IMR-90 (cell line): ENCODE measurements around the gene ZSCAN23. TPM values are rescaled to one million over a fixed set of nuclear protein-coding genes. Genes with fewer than 3 reads are reported as not detected.
A peak's percentile ranks its signal among the peaks of the same experiment; 100 is the strongest.

ENCODE experiments used
- ATAC-seq: fragments of 200-7000 bp; cut with Tn5 transposase; 2 replicates; pipeline ENCODE4 v1.9.1; 2020; ENCODE audit warnings: low read depth, mild to moderate bottlenecking, moderate library complexity
- BruUV-seq: library from RNA; stranded (reverse); fragments of 400-500 nt; replicated peaks from 2 replicates; lab custom pipeline; 2021; lab: Mats Ljungman, UMichigan
- CTCF ChIA-PET: fragments of 300-600 bp; formaldehyde crosslinking; extraction: SDS; loops from one replicate; lab custom pipeline; 2021; ENCODE audit warnings: antibody characterized with exemption; lab: Yijun Ruan, JAX
- POLR2A ChIA-PET: fragments of 300-600 bp; sonication (Branson Sonifier 250); formaldehyde crosslinking; loops from one replicate; lab custom pipeline; 2022; ENCODE audit warnings: antibody characterized with exemption; ENCODE audit not compliant: unreplicated experiment; lab: Charles Lee
- DNase-seq: peaks from one replicate; pipeline ENCODE4 v3.0.0; 2013
- H2AFZ ChIP-seq: replicated peaks from 2 replicates; pipeline ENCODE3; 2013; ENCODE audit warnings: low read length, mild to moderate bottlenecking; ENCODE audit not compliant: poor library complexity
- H2AK5ac ChIP-seq: 2 replicates; pipeline ENCODE4 v1.6.1; 2013; ENCODE audit warnings: low read depth, low read length, inconsistent platforms
- H2AK9ac ChIP-seq: replicated peaks from 2 replicates; pipeline ENCODE3; 2013; ENCODE audit warnings: mild to moderate bottlenecking, low read depth, low read length, moderate library complexity; ENCODE audit not compliant: poor library complexity
- H2BK120ac ChIP-seq: 2 replicates; pipeline ENCODE4 v1.6.1; 2013; ENCODE audit warnings: low read depth, low read length, inconsistent platforms
- H2BK15ac ChIP-seq: 3 replicates; pipeline ENCODE4 v1.6.1; 2013; ENCODE audit warnings: low read depth, low read length, inconsistent platforms
- H2BK20ac ChIP-seq: 2 replicates; pipeline ENCODE4 v1.6.1; 2013; ENCODE audit warnings: low read depth, mild to moderate bottlenecking, inconsistent platforms, low read length, moderate library complexity
- H2BK5ac ChIP-seq: 2 replicates; pipeline ENCODE4 v1.6.1; 2013; ENCODE audit warnings: mild to moderate bottlenecking, low read depth, low read length, inconsistent platforms; ENCODE audit not compliant: poor library complexity, severe bottlenecking
- H3K14ac ChIP-seq: replicated peaks from 2 replicates; pipeline ENCODE4 v1.6.1; 2013; ENCODE audit warnings: low read depth, low read length, inconsistent platforms
- H3K18ac ChIP-seq: 2 replicates; pipeline ENCODE4 v1.6.1; 2013; ENCODE audit warnings: low read depth, low read length, control low read depth
- H3K23ac ChIP-seq: 2 replicates; pipeline ENCODE4 v1.6.1; 2013; ENCODE audit warnings: low read depth, low read length, inconsistent platforms
- H3K27ac ChIP-seq: 2 replicates; pipeline ENCODE4 v1.5.1; 2013; ENCODE audit warnings: mild to moderate bottlenecking, control low read depth, low read length; ENCODE audit not compliant: insufficient read depth
- H3K27me3 ChIP-seq: 2 replicates; pipeline ENCODE4 v1.6.1; 2013; ENCODE audit warnings: low read length; ENCODE audit not compliant: control insufficient read depth, insufficient read depth
- H3K36me3 ChIP-seq: 2 replicates; pipeline ENCODE4 v1.6.1; 2013; ENCODE audit warnings: low read length, mixed read lengths; ENCODE audit not compliant: control insufficient read depth, insufficient read depth
- H3K4ac ChIP-seq: 2 replicates; pipeline ENCODE4 v1.6.1; 2013; ENCODE audit warnings: low read depth, low read length, inconsistent platforms
- H3K4me1 ChIP-seq: 2 replicates; pipeline ENCODE4 v1.6.1; 2013; ENCODE audit warnings: low read length, mixed read lengths; ENCODE audit not compliant: control insufficient read depth, insufficient read depth
- H3K4me2 ChIP-seq: 2 replicates; pipeline ENCODE4 v1.6.1; 2013; ENCODE audit warnings: low read depth, mild to moderate bottlenecking, control low read depth, low read length, moderate library complexity
- H3K4me3 ChIP-seq: 2 replicates; pipeline ENCODE4 v1.5.1; 2013; ENCODE audit warnings: low read depth, mild to moderate bottlenecking, control low read depth, low read length, moderate library complexity; ENCODE audit not compliant: insufficient read depth
- H3K56ac ChIP-seq: 2 replicates; pipeline ENCODE4 v1.6.1; 2013; ENCODE audit warnings: low read length, inconsistent platforms; ENCODE audit not compliant: insufficient read depth; ENCODE audit errors: extremely low read depth
- H3K79me1 ChIP-seq, 2 experiments: 2 replicates each; pipeline ENCODE4 v1.6.1; 2013; ENCODE audit warnings: low read length in 2 of 2, inconsistent platforms in 1 of 2, low read depth in 1 of 2
- H3K9ac ChIP-seq: 2 replicates; pipeline ENCODE4 v1.6.1; 2013; ENCODE audit warnings: low read depth, low read length, control low read depth
- H3K9me1 ChIP-seq: 2 replicates; pipeline ENCODE4 v1.6.1; 2013; ENCODE audit warnings: low read length, inconsistent platforms; ENCODE audit not compliant: insufficient read depth
- H3K9me3 ChIP-seq: 2 replicates; pipeline ENCODE4 v1.6.1; 2013; ENCODE audit warnings: low read length; ENCODE audit not compliant: control insufficient read depth, insufficient read depth
- H4K20me1 ChIP-seq: 2 replicates; pipeline ENCODE4 v1.6.1; 2013; ENCODE audit warnings: low read length, inconsistent platforms; ENCODE audit not compliant: insufficient read depth
- H4K5ac ChIP-seq: 2 replicates; pipeline ENCODE4 v1.6.1; 2013; ENCODE audit warnings: mild to moderate bottlenecking, low read depth, low read length, control low read depth
- H4K8ac ChIP-seq, 2 experiments: 2 replicates each; pipeline ENCODE4 v1.6.1; 2013; ENCODE audit warnings: low read depth in 2 of 2, low read length in 2 of 2, control low read depth in 1 of 2, inconsistent platforms in 1 of 2
- H4K91ac ChIP-seq: 2 replicates; pipeline ENCODE4 v1.6.1; 2013; ENCODE audit warnings: low read depth, low read length, inconsistent platforms; ENCODE audit not compliant: insufficient read depth
- BHLHE40 ChIP-seq: fragments of 150-350 bp; IDR thresholded peaks from 2 replicates; pipeline ENCODE4 v1.6.1; 2016; ENCODE audit warnings: mild to moderate bottlenecking, low read depth, low read length
- CHD1 ChIP-seq: IDR thresholded peaks from 2 replicates; pipeline ENCODE4 v1.6.1; 2012; ENCODE audit warnings: low read depth, low read length, improper control_type of control experiment
- CTCF ChIP-seq: conservative IDR thresholded peaks from 2 replicates; pipeline ENCODE4 v1.5.1; 2012; ENCODE audit warnings: mild to moderate bottlenecking, low read depth, low read length, improper control_type of control experiment
- ELK1 ChIP-seq: fragments of 150-350 bp; IDR thresholded peaks from 2 replicates; pipeline ENCODE4 v1.6.1; 2016; ENCODE audit warnings: low read depth, mild to moderate bottlenecking, low read length, moderate library complexity, borderline replicate concordance
- FOS ChIP-seq: fragments of 150-350 bp; IDR thresholded peaks from 2 replicates; pipeline ENCODE4 v1.6.1; 2016; ENCODE audit warnings: low read depth, low read length
- MAZ ChIP-seq: IDR thresholded peaks from 2 replicates; pipeline ENCODE4 v1.6.1; 2012; ENCODE audit warnings: low read depth, mild to moderate bottlenecking, low read length, improper control_type of control experiment, moderate library complexity, borderline replicate concordance
- MXI1 ChIP-seq: IDR thresholded peaks from 2 replicates; pipeline ENCODE4 v1.6.1; 2012; ENCODE audit warnings: low read depth, mild to moderate bottlenecking, low read length, moderate library complexity, borderline replicate concordance
- POLR2A ChIP-seq: IDR thresholded peaks from 2 replicates; pipeline ENCODE4 v1.6.1; 2012; ENCODE audit warnings: mild to moderate bottlenecking, low read depth, low read length
- RAD21 ChIP-seq: IDR thresholded peaks from 2 replicates; pipeline ENCODE4 v1.6.1; 2012; ENCODE audit warnings: low read length, improper control_type of control experiment
- RCOR1 ChIP-seq: IDR thresholded peaks from 2 replicates; pipeline ENCODE4 v1.6.1; 2012; ENCODE audit warnings: mild to moderate bottlenecking, low read length, improper control_type of control experiment; ENCODE audit not compliant: insufficient replicate concordance
- RFX5 ChIP-seq: IDR thresholded peaks from 2 replicates; pipeline ENCODE4 v1.8.0; 2012; ENCODE audit warnings: low read depth, mild to moderate bottlenecking, low read length, moderate library complexity
- WGBS, 2 experiments: methylation state at CpG; one replicate each; pipeline versions ENCODE4 v1.1.5 to v1.1.7; 2013; ENCODE audit warnings: missing lambda C conversion rate in 2 of 2; ENCODE audit not compliant: insufficient read length in 1 of 2; ENCODE audit errors: extremely low coverage in 2 of 2; 5-methylcytosine and 5-hydroxymethylcytosine counted together
- dilution Hi-C: fragments of 300-500 bp; cut with HindIII; formaldehyde crosslinking; loops from one replicate; pipeline ENCODE4 v1.14.3; 2018; ENCODE audit warnings: low sequenced_read_pairs; ENCODE audit not compliant: unreplicated experiment
- in situ Hi-C: fragments of 300-500 bp; cut with MboI; formaldehyde crosslinking; loops from 3 replicates; pipeline ENCODE4 v1.14.3; 2019; ENCODE audit warnings: low sequenced_read_pairs, inconsistent platforms, mixed read lengths
- intact Hi-C: fragments of 100-400 bp; cut with micrococcal nuclease; formaldehyde crosslinking; loops from 2 replicates; pipeline ENCODE4 v1.10.0; 2022
- polyA plus RNA-seq, 3 experiments: library from polyadenylated mRNA; depleted of rRNA; stranded (reverse); fragments of >200 nt; gene quantifications; 2 replicates each; pipeline ENCODE4 v1.2.3, GENCODE V29; 2012; ENCODE audit warnings: low replicate concordance in 1 of 3
- total RNA-seq: library from RNA; depleted of rRNA; stranded (reverse); fragments of >200 nt; gene quantifications from 2 replicates; pipeline ENCODE4 v1.2.3, GENCODE V29; 2012

The ZSCAN23 gene
- total and polyA plus RNA-seq, 2 of the 4 experiments (the other 2 are of a cell fraction) = 1.7 to 8.4 TPM

GRCh38 chr6:28478518-28478917, 35.2 kb upstream of the ZSCAN23 start:
- intact Hi-C loops = no loop called here
- no peak overlapping the region for H2AK9ac ChIP-seq
- no peak overlapping the region for H4K91ac ChIP-seq
- no peak overlapping the region for H2BK5ac ChIP-seq
- DNase-seq (no peak), ATAC-seq (no peak)
- H3K4me2 ChIP-seq = peak overlapping the region; percentile 80
- no peak overlapping the region for H3K18ac ChIP-seq
- H3K4me3 ChIP-seq = peak overlapping the region; percentile 4; the same call in 1 of the 2 replicates
- H2AFZ ChIP-seq = no peak overlapping the region
- no peak overlapping the region for H2BK15ac ChIP-seq
- 44% methylated on average over 6 of the region's 12 CpGs; no CpG with 5 or more reads in 1 of the 2 experiments for WGBS, 2 experiments
- H2AK5ac ChIP-seq = no peak overlapping the region
- no peak overlapping the region for H4K5ac ChIP-seq
- H3K56ac ChIP-seq = no peak overlapping the region
- no peaks in the 10 kb centered on the region for H4K20me1 ChIP-seq
- peaks cover 17% of the 10 kb centered on the region for H3K27me3 ChIP-seq
- no TSS peak for BruUV-seq
- no peaks in the 10 kb centered on the region for H3K36me3 ChIP-seq
- in situ Hi-C loops = no loop called here
- no peaks in the 10 kb centered on the region for H3K4me1 ChIP-seq
- H4K8ac ChIP-seq = no peak overlapping the region
- no peaks in the 10 kb centered on the region for H3K9me3 ChIP-seq
- CTCF ChIA-PET = no interaction called here
- H3K79me1 ChIP-seq = no peaks in the 10 kb centered on the region
- no peak overlapping the region for H3K27ac ChIP-seq
- POLR2A ChIA-PET = no interaction called here
- dilution Hi-C loops = no loop called here
- no peak overlapping the region for H3K4ac ChIP-seq
- no peak overlapping the region for H3K14ac ChIP-seq
- H3K9me1 ChIP-seq = no peaks in the 10 kb centered on the region
- H2BK120ac ChIP-seq = no peak overlapping the region
- no peak overlapping the region for H3K23ac ChIP-seq
- TF ChIP-seq RCOR1 (no peak), MXI1 (no peak), FOS (no peak), CTCF (no peak), RAD21 (no peak), RFX5 (no peak), ELK1 (no peak), BHLHE40 (no peak), POLR2A (no peak), CHD1 (no peak), MAZ (no peak)
- no peak overlapping the region for H3K9ac ChIP-seq
- no peak overlapping the region for H2BK20ac ChIP-seq
